Testis (tissue), 3 donors: ENCODE results near the gene KIAA0586. TPM values are rescaled to one million over a fixed set of nuclear protein-coding genes. Genes with fewer than 3 reads are reported as not detected.

Source experiments
- DNase-seq: peaks from one replicate; pipeline ENCODE4 v3.0.0-alpha.2; 2019
- H3K27ac ChIP-seq, 2 donors: fragments of 200-600 bp; sonication (generic); one replicate each; pipeline ENCODE4 v1.5.1; 2019
- H3K27me3 ChIP-seq: fragments of 200-600 bp; sonication (generic); one replicate; pipeline ENCODE4 v1.5.1; 2019
- H3K36me3 ChIP-seq: fragments of 200-600 bp; sonication (generic); one replicate; pipeline ENCODE4 v1.5.1; 2017; ENCODE audit warnings: low read depth; ENCODE audit errors: missing control alignments
- H3K4me1 ChIP-seq: fragments of 200-600 bp; sonication (generic); one replicate; pipeline ENCODE4 v1.5.1; 2019
- H3K4me3 ChIP-seq, 2 donors: fragments of 200-600 bp; sonication (generic); one replicate each; pipeline ENCODE4 v1.5.1; 2017 to 2019
- H3K9me3 ChIP-seq: fragments of 200-600 bp; sonication (generic); one replicate; pipeline ENCODE4 v1.5.1; 2017
- POLR2A ChIP-seq: fragments of 450-650 bp; IDR thresholded peaks from one replicate; pipeline ENCODE4 v1.6.1; 2017; ENCODE audit warnings: antibody characterized with exemption, mild to moderate bottlenecking, moderate library complexity
- WGBS, 2 donors: methylation state at CpG; one replicate each; pipeline ENCODE4 v1.1.5; 2018; 5-methylcytosine and 5-hydroxymethylcytosine counted together
- intact Hi-C: fragments of 100-400 bp; cut with DNase I; formaldehyde crosslinking; loops from one replicate; pipeline ENCODE4 v1.15.1; 2023; ENCODE audit warnings: low total_unique reads
- polyA plus RNA-seq: library from polyadenylated mRNA; stranded (reverse); fragments of 350-450 nt; fragmentation: Illumina TruSeq; extraction: RNeasy Lipid Tissue Mini Kit (QIAGEN cat#74804); gene quantifications from one replicate; pipeline ENCODE4 v1.2.3, GENCODE V29; 2014; ENCODE audit warnings: low read depth, low replicate concordance; ENCODE audit not compliant: insufficient read depth
- small RNA-seq, 2 donors: library from RNA; depleted of rRNA; stranded (forward); fragments of <200 nt; gene quantifications; one replicate each; pipeline ENCODE3, GENCODE V24; 2016
- total RNA-seq, 2 donors: library from RNA; depleted of rRNA; stranded (reverse); fragments of >200 nt; gene quantifications; one replicate each; pipeline ENCODE4 v1.2.3, GENCODE V29; 2016
- TF ChIP-seq, protein P1 (sequence below), 3 experiments: fragments of 450-650 bp in 2 of 3; fragments of 200-600 bp in 1 of 3; sonication (generic) in 1 of 3; IDR thresholded peaks; one replicate each; pipeline ENCODE4 v1.5.1; 2016 to 2019; ENCODE audit warnings: antibody characterized with exemption in 3 of 3, mild to moderate bottlenecking in 2 of 3, moderate library complexity in 1 of 3

The KIAA0586 gene
- total and polyA plus RNA-seq, 3 donors from 2014 or later: 38.7 to 62.0 (median 46.2) TPM

DNA sequence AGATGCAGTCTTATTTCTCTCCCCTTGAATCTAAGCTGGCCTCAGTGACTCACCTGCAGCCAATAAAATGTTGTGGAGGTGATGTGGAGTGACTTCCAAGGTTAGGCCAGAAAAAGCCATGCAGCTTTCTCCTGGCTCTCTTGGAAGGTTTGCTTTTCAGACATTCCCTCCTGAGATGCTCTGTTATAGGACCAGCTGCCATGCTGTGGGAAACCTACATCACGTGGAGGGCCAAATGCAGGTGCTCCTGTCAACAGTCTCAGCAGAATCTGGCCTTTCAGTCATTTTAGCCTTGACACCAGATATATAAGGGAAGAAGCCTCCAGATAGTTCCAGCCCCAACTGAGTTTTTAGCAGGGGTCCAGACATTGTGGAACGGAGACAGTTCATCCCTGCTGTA is 172.2 kb downstream of the KIAA0586 start:
- H3K27me3 ChIP-seq: no peaks in the 10 kb centered on the region
- no peak for TF ChIP-seq POLR2A
- TF ChIP-seq, protein P1, sequence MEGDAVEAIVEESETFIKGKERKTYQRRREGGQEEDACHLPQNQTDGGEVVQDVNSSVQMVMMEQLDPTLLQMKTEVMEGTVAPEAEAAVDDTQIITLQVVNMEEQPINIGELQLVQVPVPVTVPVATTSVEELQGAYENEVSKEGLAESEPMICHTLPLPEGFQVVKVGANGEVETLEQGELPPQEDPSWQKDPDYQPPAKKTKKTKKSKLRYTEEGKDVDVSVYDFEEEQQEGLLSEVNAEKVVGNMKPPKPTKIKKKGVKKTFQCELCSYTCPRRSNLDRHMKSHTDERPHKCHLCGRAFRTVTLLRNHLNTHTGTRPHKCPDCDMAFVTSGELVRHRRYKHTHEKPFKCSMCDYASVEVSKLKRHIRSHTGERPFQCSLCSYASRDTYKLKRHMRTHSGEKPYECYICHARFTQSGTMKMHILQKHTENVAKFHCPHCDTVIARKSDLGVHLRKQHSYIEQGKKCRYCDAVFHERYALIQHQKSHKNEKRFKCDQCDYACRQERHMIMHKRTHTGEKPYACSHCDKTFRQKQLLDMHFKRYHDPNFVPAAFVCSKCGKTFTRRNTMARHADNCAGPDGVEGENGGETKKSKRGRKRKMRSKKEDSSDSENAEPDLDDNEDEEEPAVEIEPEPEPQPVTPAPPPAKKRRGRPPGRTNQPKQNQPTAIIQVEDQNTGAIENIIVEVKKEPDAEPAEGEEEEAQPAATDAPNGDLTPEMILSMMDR (IDR thresholded peaks at IDR 0.05): no peak
- H3K27ac ChIP-seq: no peak overlapping the region
- no peak for DNase-seq
- H3K9me3 ChIP-seq: no peaks in the 10 kb centered on the region
- no peak overlapping the region for H3K4me3 ChIP-seq
- H3K4me1 ChIP-seq: no peaks in the 10 kb centered on the region
- no peaks in the 10 kb centered on the region for H3K36me3 ChIP-seq
- 78 to 79% methylated on average over 2 of the region's 2 CpGs for WGBS, 2 donors
- intact Hi-C loops: no loop called here

Small RNA genes within 50 kb of the gene (small RNA-seq; reads per million reads assigned to genes)
- 0 reads per million in 2 donors for gene HSBP1P1
- 0 reads per million in 2 donors for gene RF00019

Other genes starting within 250 kb of the KIAA0586 start
- gene ACTR10, start 227.6 kb upstream of the KIAA0586 start, total RNA-seq: 10 to 100 TPM; 53.0 to 68.0 TPM
- gene ACTR10, start 227.6 kb upstream of the KIAA0586 start, polyA plus RNA-seq: 87.2 TPM
- 10 to 100 TPM; 87.6 to 88.7 TPM for gene PSMA3, start 182.9 kb upstream of the KIAA0586 start, total RNA-seq
- gene PSMA3, start 182.9 kb upstream of the KIAA0586 start, polyA plus RNA-seq: 84.0 TPM
- gene ARID4A, start 129.2 kb upstream of the KIAA0586 start, total RNA-seq: 10 to 100 TPM; 26.9 to 29.3 TPM
- gene ARID4A, start 129.2 kb upstream of the KIAA0586 start, polyA plus RNA-seq: 3.1 TPM
- gene TOMM20L, start 31.8 kb upstream of the KIAA0586 start, total RNA-seq: 10 to 100 TPM in 1 of 2 donors, 1 to 10 TPM in 1; 9.8 to 33.1 TPM
- 22.7 TPM for gene TOMM20L, start 31.8 kb upstream of the KIAA0586 start, polyA plus RNA-seq
- 10 to 100 TPM; 33.8 to 37.0 TPM for gene TIMM9, start 188 bp upstream of the KIAA0586 start, total RNA-seq
- gene TIMM9, start 188 bp upstream of the KIAA0586 start, polyA plus RNA-seq: 56.9 TPM
- 10 to 100 TPM; 24.0 to 25.0 TPM for gene DACT1, start 210.2 kb downstream of the KIAA0586 start, total RNA-seq
- gene DACT1, start 210.2 kb downstream of the KIAA0586 start, polyA plus RNA-seq: 21.7 TPM